IMR-90 (cell line): ENCODE results near the gene PKD1L1. TPM values are rescaled to one million over a fixed set of nuclear protein-coding genes. Genes with fewer than 3 reads are reported as not detected.

Experiments
- CTCF ChIP-seq: conservative IDR thresholded peaks from 2 replicates; pipeline ENCODE4 v1.5.1; 2012; ENCODE audit warnings: mild to moderate bottlenecking, low read depth, low read length, improper control_type of control experiment
- RCOR1 ChIP-seq: IDR thresholded peaks from 2 replicates; pipeline ENCODE4 v1.6.1; 2012; ENCODE audit warnings: mild to moderate bottlenecking, low read length, improper control_type of control experiment; ENCODE audit not compliant: insufficient replicate concordance
- polyA plus RNA-seq, 3 experiments: library from polyadenylated mRNA; depleted of rRNA; stranded (reverse); fragments of >200 nt; gene quantifications; 2 replicates each; pipeline ENCODE4 v1.2.3, GENCODE V29; 2012; ENCODE audit warnings: low replicate concordance in 1 of 3
- total RNA-seq: library from RNA; depleted of rRNA; stranded (reverse); fragments of >200 nt; gene quantifications from 2 replicates; pipeline ENCODE4 v1.2.3, GENCODE V29; 2012

PKD1L1 gene
- total and polyA plus RNA-seq, 2 of the 4 experiments (the other 2 are of a cell fraction): under 0.01 to 0.15 TPM

GRCh38 chr7:47814905-47815613, 133.2 kb downstream of the PKD1L1 start (continued):
- TF ChIP-seq CTCF (no peak), RCOR1 (no peak)
